SU-DHL-6 (cell line): ENCODE data around the gene GXYLT1.

ENCODE experiments used
- CTCF ChIP-seq: fragments of 200-600 bp; sonication (generic); IDR thresholded peaks from one replicate; pipeline ENCODE4 v1.5.1; 2017; ENCODE audit warnings: antibody characterized with exemption, mild to moderate bottlenecking, low read length, moderate library complexity; ENCODE audit not compliant: insufficient read depth, poor library complexity, severe bottlenecking
- EZH2phosphoT487 ChIP-seq: fragments of 200-600 bp; sonication (generic), shearing (Covaris generic); conservative IDR thresholded peaks from 2 replicates; pipeline ENCODE4 v1.6.1; 2018; ENCODE audit warnings: mild to moderate bottlenecking, antibody characterized with exemption, low read length, moderate library complexity, mixed read lengths

- no peak for TF ChIP-seq CTCF
- no peak for TF ChIP-seq EZH2phosphoT487
These were observed 85.5 kb downstream of the GXYLT1 start for GRCh38 chr12:42059127-42059526.
